NB4 (cell line): ENCODE measurements around the gene C11orf21.

Experiments used
- DNase-seq: peaks from one replicate; pipeline ENCODE4 v3.0.0; 2010; ENCODE audit warnings: low read depth
- H3K4me3 ChIP-seq: one replicate; pipeline ENCODE4 v1.5.1; 2011; ENCODE audit warnings: mild to moderate bottlenecking, low read depth, low read length, moderate library complexity
- MYC ChIP-seq: IDR thresholded peaks from 2 replicates; pipeline ENCODE4 v1.6.1; 2011; ENCODE audit warnings: low read depth, low read length
- POLR2A ChIP-seq: IDR thresholded peaks from 2 replicates; pipeline ENCODE4 v1.6.1; 2011; ENCODE audit warnings: mild to moderate bottlenecking; ENCODE audit not compliant: insufficient read length; ENCODE audit errors: extremely low read depth
- TF ChIP-seq, protein P1 (sequence below): IDR thresholded peaks from 2 replicates; pipeline ENCODE4 v1.6.1; 2011; ENCODE audit warnings: low read depth, low read length
- TF ChIP-seq, protein P2 (sequence below): IDR thresholded peaks from one replicate; pipeline ENCODE4 v1.5.1; 2012; ENCODE audit warnings: low read depth, low read length

The C11orf21 gene

GRCh38 chr11:2259466-2259830, 42.3 kb downstream of the C11orf21 start:
- DNase-seq, result no peak
- TF ChIP-seq, protein P1, sequence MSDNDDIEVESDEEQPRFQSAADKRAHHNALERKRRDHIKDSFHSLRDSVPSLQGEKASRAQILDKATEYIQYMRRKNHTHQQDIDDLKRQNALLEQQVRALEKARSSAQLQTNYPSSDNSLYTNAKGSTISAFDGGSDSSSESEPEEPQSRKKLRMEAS, result no peak
- TF ChIP-seq, protein P2, sequence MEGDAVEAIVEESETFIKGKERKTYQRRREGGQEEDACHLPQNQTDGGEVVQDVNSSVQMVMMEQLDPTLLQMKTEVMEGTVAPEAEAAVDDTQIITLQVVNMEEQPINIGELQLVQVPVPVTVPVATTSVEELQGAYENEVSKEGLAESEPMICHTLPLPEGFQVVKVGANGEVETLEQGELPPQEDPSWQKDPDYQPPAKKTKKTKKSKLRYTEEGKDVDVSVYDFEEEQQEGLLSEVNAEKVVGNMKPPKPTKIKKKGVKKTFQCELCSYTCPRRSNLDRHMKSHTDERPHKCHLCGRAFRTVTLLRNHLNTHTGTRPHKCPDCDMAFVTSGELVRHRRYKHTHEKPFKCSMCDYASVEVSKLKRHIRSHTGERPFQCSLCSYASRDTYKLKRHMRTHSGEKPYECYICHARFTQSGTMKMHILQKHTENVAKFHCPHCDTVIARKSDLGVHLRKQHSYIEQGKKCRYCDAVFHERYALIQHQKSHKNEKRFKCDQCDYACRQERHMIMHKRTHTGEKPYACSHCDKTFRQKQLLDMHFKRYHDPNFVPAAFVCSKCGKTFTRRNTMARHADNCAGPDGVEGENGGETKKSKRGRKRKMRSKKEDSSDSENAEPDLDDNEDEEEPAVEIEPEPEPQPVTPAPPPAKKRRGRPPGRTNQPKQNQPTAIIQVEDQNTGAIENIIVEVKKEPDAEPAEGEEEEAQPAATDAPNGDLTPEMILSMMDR, result no peak
- TF ChIP-seq POLR2A (no peak), MYC (no peak)
- no peak overlapping the region for H3K4me3 ChIP-seq

- no peak overlapping the region for H3K4me3 ChIP-seq
- no peak for DNase-seq
- TF ChIP-seq, protein P2, result no peak
- TF ChIP-seq POLR2A, result no peak
- no peak for TF ChIP-seq MYC
Observed at GRCh38 chr11:2258501-2259465, 42.9 kb downstream of the C11orf21 start.

DNA sequence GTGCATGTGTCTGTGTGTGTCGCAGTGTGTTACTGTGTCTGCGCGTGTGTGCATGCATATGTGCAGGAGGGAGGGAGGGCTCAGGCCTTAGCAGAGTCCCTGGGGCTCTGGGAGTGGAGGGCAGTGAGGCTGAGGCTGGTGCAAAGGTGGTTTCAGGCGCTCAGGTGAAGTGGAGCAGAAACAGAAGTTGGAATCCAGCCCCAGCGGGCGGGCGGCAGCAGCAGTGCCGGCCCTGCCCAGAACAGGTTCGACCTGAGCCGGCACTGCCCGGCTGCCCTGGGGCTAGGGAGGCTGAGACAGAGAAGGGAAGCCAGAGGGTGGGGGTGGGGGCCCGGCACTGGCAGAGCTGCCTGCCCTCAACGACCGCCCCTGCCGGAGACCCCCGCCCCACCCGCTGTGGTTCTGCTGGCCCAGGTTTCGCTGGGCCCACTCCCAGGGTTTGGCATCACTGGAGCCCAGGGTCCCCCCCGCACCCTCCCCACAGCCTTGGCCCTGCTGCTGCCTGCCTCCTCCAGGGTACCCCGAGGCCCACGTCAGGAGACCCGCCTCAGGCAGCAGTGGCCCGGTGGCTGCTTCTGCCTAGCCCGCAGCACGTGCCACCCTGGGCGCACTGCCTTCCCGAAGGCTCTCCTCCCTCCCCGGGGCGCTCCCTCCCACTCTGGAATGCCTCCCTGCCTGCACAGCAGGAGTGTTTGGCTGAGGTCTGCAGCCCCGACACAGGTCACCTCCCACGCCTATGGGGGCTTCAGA, 44.6 kb downstream of the C11orf21 start:
- TF ChIP-seq, protein P2, result no peak
- TF ChIP-seq, protein P1, result no peak
- TF ChIP-seq POLR2A (no peak), MYC (no peak)
- no peak overlapping the region for H3K4me3 ChIP-seq
- no peak for DNase-seq

DNA sequence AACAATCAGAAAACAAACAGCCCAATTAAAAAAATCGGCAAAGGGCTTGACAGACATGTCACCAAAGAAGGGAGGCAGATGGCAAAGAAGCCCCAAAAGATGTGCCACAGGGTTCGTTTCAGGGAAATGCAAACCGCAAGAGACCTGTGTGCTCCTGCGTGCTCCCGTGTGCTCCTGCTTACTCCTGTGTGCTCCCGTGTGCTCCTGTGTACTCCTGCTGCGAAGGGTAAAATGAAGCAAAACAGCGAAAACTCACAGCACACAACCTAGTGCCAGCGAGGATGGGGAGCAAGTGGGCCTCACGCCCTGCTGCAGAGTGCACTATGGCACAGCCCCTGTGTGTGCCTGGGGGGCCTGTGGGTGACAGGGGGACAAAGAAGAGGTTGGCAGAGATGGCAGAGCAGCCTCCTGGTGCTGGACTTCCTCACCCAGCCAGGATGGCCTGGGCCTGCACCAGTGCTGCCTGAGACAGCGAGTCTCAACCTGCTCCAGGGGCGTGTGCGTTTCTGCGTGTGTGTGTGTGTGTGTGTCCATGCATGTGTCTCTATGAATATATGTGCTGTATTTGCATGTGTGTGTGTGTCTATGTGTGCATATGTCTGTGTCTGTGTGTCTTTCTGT, 45.3 kb downstream of the C11orf21 start:
- TF ChIP-seq POLR2A (no peak), MYC (no peak)
- TF ChIP-seq, protein P2, result no peak
- TF ChIP-seq, protein P1, result no peak
- no peak for DNase-seq
- no peak overlapping the region for H3K4me3 ChIP-seq

- DNase-seq, result no peak
- TF ChIP-seq, protein P1, result no peak
- TF ChIP-seq, protein P2, result no peak
- TF ChIP-seq MYC, result no peak
- no peak for TF ChIP-seq POLR2A
- H3K4me3 ChIP-seq, result no peak overlapping the region
Observed at GRCh38 chr11:2252018-2252417, 49.7 kb downstream of the C11orf21 start.
